GM18870 (cell line): ENCODE measurements around the gene FCHO2.

Experiments used
- ATAC-seq: cut with Tn5 transposase; IDR thresholded peaks from one replicate; pipeline ENCODE4 v1.9.1; 2021; ENCODE audit warnings: moderate library complexity; ENCODE audit not compliant: unreplicated experiment

FCHO2 gene

GRCh38 chr5:73028991-73029595 lies 73.3 kb downstream of the FCHO2 start:
- ATAC-seq, result no peak

- no peak for ATAC-seq
These were observed 74.7 kb downstream of the FCHO2 start for GRCh38 chr5:73030531-73030930.

GRCh38 chr5:73030995-73031394 lies 75.2 kb downstream of the FCHO2 start:
- ATAC-seq, result no peak

- no peak for ATAC-seq
These were observed 76.0 kb downstream of the FCHO2 start for GRCh38 chr5:73031839-73032238.

GRCh38 chr5:73032635-73033034 lies 76.8 kb downstream of the FCHO2 start:
- no peak for ATAC-seq

GRCh38 chr5:73037545-73037944 lies 81.7 kb downstream of the FCHO2 start:
- ATAC-seq, result no peak

- no peak for ATAC-seq
These were observed 83.2 kb downstream of the FCHO2 start for GRCh38 chr5:73039082-73039481.

- no peak for ATAC-seq
These were observed 87.2 kb downstream of the FCHO2 start for GRCh38 chr5:73042993-73043392.

GRCh38 chr5:73044546-73044945 lies 88.7 kb downstream of the FCHO2 start:
- ATAC-seq, result no peak

GRCh38 chr5:73045623-73046022 lies 89.8 kb downstream of the FCHO2 start:
- no peak for ATAC-seq

GRCh38 chr5:73061593-73061992 lies 105.8 kb downstream of the FCHO2 start:
- ATAC-seq, result no peak

- ATAC-seq, result no peak
These were observed 110.6 kb downstream of the FCHO2 start for GRCh38 chr5:73066466-73066865.

- no peak for ATAC-seq
These were observed 111.4 kb downstream of the FCHO2 start for GRCh38 chr5:73067213-73067612.

GRCh38 chr5:73081093-73081492 lies 125.3 kb downstream of the FCHO2 start:
- ATAC-seq, result no peak

- ATAC-seq, result no peak
These were observed 132.2 kb downstream of the FCHO2 start for GRCh38 chr5:73088026-73088425.

GRCh38 chr5:73093943-73094342 lies 138.1 kb downstream of the FCHO2 start:
- no peak for ATAC-seq

GRCh38 chr5:73094415-73094814 lies 138.6 kb downstream of the FCHO2 start:
- no peak for ATAC-seq

- no peak for ATAC-seq
These were observed 139.9 kb downstream of the FCHO2 start for GRCh38 chr5:73095564-73096238.

- no peak for ATAC-seq
These were observed 140.4 kb downstream of the FCHO2 start for GRCh38 chr5:73096239-73096575.

- no peak for ATAC-seq
These were observed 141.9 kb downstream of the FCHO2 start for GRCh38 chr5:73097740-73098139.

- no peak for ATAC-seq
These were observed 144.3 kb downstream of the FCHO2 start for GRCh38 chr5:73100109-73100508.

- no peak for ATAC-seq
These were observed 148.0 kb downstream of the FCHO2 start for GRCh38 chr5:73103870-73104299.

- no peak for ATAC-seq
These were observed 148.5 kb downstream of the FCHO2 start for GRCh38 chr5:73104326-73104725.
